Measurements from ENCODE around the gene DDX50. TPM values are rescaled to one million over a fixed set of nuclear protein-coding genes. Genes with fewer than 3 reads are reported as not detected.
A peak's percentile ranks its signal among the peaks of the same experiment; 100 is the strongest.

The DDX50 gene
- total and polyA plus RNA-seq, 12 donors, result 13.3 to 45.3 (median 30.9) TPM

DNA sequence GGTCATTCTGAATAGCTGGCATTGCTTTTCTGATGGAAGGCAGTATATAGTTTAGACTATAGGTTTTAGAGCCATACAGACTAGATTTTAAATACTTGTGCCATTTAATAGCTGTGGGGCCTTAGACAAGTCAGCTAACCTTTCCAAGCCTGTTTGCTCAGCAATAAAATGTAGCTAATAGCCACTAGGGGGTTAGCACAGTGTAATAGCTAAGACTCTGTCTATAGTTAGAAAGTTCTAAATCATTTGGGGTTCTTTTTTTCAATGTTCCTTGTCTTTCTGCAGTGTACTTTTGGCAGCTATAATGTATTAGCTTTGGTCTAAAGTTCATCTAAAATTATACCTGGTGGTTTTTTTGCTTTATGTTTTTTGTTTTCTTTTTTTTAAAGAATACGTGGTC lies 80.0 kb downstream of the DDX50 start:
- Histone ChIP-seq H3K27ac (no peak overlapping the region), H3K9me3 (replicated peaks in 1 of 3) (no peaks in the 10 kb centered on the region), H3K27me3 (no peaks in the 10 kb centered on the region), H3K4me3 (no peak overlapping the region), H3K36me3 (replicated peaks in 1 of 2) (peaks cover 0 to 70% of the 10 kb centered on the region in 2 donors), H3K4me1 (replicated peaks in 1 of 2) (peaks cover 0 to 11% of the 10 kb centered on the region in 2 donors)
- WGBS, 4 donors, result 85 to 100% (median 91%) methylated on average over 1 of the region's 1 CpG
- intact Hi-C loops (cut with DNase I), result no loop called here
- TF ChIP-seq, protein P1, sequence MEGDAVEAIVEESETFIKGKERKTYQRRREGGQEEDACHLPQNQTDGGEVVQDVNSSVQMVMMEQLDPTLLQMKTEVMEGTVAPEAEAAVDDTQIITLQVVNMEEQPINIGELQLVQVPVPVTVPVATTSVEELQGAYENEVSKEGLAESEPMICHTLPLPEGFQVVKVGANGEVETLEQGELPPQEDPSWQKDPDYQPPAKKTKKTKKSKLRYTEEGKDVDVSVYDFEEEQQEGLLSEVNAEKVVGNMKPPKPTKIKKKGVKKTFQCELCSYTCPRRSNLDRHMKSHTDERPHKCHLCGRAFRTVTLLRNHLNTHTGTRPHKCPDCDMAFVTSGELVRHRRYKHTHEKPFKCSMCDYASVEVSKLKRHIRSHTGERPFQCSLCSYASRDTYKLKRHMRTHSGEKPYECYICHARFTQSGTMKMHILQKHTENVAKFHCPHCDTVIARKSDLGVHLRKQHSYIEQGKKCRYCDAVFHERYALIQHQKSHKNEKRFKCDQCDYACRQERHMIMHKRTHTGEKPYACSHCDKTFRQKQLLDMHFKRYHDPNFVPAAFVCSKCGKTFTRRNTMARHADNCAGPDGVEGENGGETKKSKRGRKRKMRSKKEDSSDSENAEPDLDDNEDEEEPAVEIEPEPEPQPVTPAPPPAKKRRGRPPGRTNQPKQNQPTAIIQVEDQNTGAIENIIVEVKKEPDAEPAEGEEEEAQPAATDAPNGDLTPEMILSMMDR (IDR thresholded peaks at IDR 0.05), result peak in 4 of 6 experiments; percentile 10 to 21 (median 11)
- no peak for TF ChIP-seq POLR2A (IDR thresholded peaks at IDR 0.05)
- DNase-seq, result no peak

DNA sequence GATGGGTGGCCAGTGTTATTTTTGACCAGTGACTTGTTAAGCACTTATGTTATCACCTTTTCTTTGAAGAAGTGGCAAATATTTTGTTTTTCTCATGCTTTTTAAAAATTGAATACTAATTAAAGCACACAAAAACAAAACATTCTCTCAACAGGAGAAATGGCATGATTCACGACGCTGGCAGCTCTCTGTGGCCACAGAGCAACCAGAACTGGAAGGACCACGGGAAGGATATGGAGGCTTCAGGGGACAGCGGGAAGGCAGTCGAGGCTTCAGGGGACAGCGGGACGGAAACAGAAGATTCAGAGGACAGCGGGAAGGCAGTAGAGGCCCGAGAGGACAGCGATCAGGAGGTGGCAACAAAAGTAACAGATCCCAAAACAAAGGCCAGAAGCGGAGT lies 81.3 kb downstream of the DDX50 start:
- Histone ChIP-seq H3K4me1 (replicated peaks in 1 of 2) (peaks cover 0 to 11% of the 10 kb centered on the region in 2 donors), H3K9me3 (replicated peaks in 1 of 3) (no peaks in the 10 kb centered on the region), H3K4me3 (no peak overlapping the region), H3K36me3 (replicated peaks in 1 of 2) (peaks cover 0 to 58% of the 10 kb centered on the region in 2 donors), H3K27ac (no peak overlapping the region), H3K27me3 (no peaks in the 10 kb centered on the region)
- intact Hi-C loops (cut with DNase I), result no loop called here
- no peak for TF ChIP-seq POLR2A (IDR thresholded peaks at IDR 0.05)
- TF ChIP-seq, protein P1 (IDR thresholded peaks at IDR 0.05), result no peak
- WGBS, 4 donors, result 93 to 94% (median 94%) methylated on average over 11 of the region's 11 CpGs
- no peak for DNase-seq

DNA sequence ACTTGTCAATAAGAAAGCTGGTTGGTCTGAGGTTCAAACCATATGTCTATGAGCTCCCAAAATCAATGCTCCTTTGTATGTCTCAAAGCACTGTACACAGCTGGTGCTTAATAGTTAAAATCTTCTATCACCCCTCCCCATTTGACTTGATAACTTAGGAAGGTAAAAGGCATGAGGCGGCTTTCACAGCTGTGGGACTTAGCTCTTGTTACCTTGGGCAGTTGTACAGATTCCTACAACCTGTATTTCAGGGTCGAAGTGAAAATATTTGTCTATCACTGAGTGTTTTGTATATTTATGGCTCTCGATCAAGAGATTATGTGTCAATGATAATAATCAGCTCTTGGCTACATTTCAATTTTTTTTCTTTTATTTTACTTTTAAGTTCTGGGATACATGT lies 86.5 kb downstream of the DDX50 start:
- no peak for DNase-seq
- 55 to 71% (median 64%) methylated on average over 3 of the region's 3 CpGs for WGBS, 4 donors
- Histone ChIP-seq H3K27ac (no peak overlapping the region), H3K36me3 (replicated peaks in 1 of 2) (peaks cover 0 to 13% of the 10 kb centered on the region in 2 donors), H3K4me3 (no peak overlapping the region), H3K27me3 (no peaks in the 10 kb centered on the region), H3K4me1 (replicated peaks in 1 of 2) (peaks cover 21 to 49% of the 10 kb centered on the region in 2 donors), H3K9me3 (replicated peaks in 1 of 3) (no peaks in the 10 kb centered on the region)
- intact Hi-C loops (cut with DNase I), result no loop called here
- TF ChIP-seq, protein P1 (IDR thresholded peaks at IDR 0.05), result no peak
- TF ChIP-seq POLR2A (IDR thresholded peaks at IDR 0.05), result no peak

DNA sequence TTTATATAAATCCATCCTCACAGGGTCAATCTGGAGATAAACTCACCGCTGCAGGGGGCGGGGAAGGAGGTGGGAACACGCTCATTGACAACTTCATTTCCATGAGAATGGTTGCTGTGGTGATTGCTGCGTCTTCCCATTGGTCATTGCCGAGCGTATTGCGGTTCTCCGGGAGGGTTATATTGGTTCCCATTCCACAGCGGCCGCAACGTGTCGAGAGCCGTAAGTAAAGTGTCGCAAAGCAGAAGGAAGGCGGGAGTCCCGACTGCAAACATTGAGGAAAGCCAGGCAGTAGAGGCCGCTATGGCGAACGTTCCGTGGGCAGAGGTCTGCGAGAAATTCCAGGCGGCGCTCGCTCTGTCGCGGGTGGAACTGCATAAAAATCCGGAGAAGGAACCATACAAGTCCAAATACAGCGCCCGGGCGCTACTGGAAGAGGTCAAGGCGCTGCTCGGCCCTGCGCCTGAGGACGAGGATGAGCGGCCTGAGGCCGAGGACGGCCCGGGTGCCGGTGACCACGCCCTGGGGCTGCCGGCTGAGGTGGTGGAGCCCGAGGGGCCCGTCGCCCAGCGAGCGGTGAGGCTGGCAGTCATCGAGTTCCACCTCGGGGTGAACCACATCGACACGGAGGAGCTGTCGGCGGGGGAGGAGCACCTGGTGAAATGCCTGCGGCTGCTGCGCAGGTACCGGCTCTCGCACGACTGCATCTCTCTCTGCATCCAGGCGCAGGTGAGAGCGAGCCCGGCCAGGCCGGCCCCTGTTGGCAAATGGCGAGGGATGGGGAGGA lies 87.6 kb downstream of the DDX50 start, which contains the start of gene KIFBP:
KIFBP (plus strand) TSS at position 274 of the 787 bp plus-strand sequence; CDS start at position 304, 30 bp downstream.
- intact Hi-C loops (cut with DNase I), result no loop called here
- H3K36me3 ChIP-seq (replicated peaks in 1 of 2), result peaks cover 0 to 7% of the 10 kb centered on the region in 2 donors
- TF ChIP-seq POLR2A (IDR thresholded peaks at IDR 0.05), result peak; percentile 90 to 97
- TF ChIP-seq, protein P1 (IDR thresholded peaks at IDR 0.05), result peak in 4 of 6 experiments; percentile 23 to 48 (median 32)
- peak; percentile 93 to 99 (median 96) for DNase-seq
- H3K9me3 ChIP-seq (replicated peaks in 1 of 3), result no peaks in the 10 kb centered on the region
- H3K27me3 ChIP-seq, result no peaks in the 10 kb centered on the region
- peaks cover 31 to 58% of the 10 kb centered on the region in 2 donors for H3K4me1 ChIP-seq (replicated peaks in 1 of 2)
- H3K4me3 ChIP-seq, result peak within 1 kb of the TSS; percentile 58 to 74 (median 70)
- WGBS, 4 donors, result 0 to 1% (median 0%) methylated on average over 23 to 62 of the region's 62 CpGs
- H3K27ac ChIP-seq, result peak within 1 kb of the TSS; percentile 67 to 90 (median 86)
